Stomach (tissue), 19 donors: ENCODE data around the gene USP46. TPM values are rescaled to one million over a fixed set of nuclear protein-coding genes. Genes with fewer than 3 reads are reported as not detected.

Experiments used
- DNase-seq, 2 donors: peaks; one replicate each; pipeline versions ENCODE4 v3.0.0 to v3.0.0-alpha.2; 2013 to 2019
- H3K27ac ChIP-seq, 5 donors: fragments of 200-600 bp in 4 of 5; sonication (generic) in 4 of 5; one replicate each; pipeline ENCODE4 v1.5.1; 2013 to 2019; ENCODE audit warnings: mild to moderate bottlenecking in 1 of 5, moderate library complexity in 1 of 5
- H3K27me3 ChIP-seq, 3 donors: fragments of 200-600 bp; sonication (generic); one replicate each; pipeline ENCODE4 v1.5.1; 2017 to 2019; ENCODE audit warnings: mixed run types in 1 of 3
- H3K36me3 ChIP-seq, 4 donors: fragments of 200-600 bp; sonication (generic); 1 replicate in 3 of 4; 2 replicates in 1 of 4; pipeline ENCODE4 v1.5.1; 2016 to 2019
- H3K4me1 ChIP-seq, 4 donors: fragments of 200-600 bp; sonication (generic); one replicate each; pipeline ENCODE4 v1.5.1; 2016 to 2019
- H3K4me3 ChIP-seq, 4 donors: fragments of 200-600 bp; sonication (generic) in 3 of 4; one replicate each; pipeline ENCODE4 v1.5.1; 2016 to 2019; ENCODE audit warnings: mild to moderate bottlenecking in 1 of 4
- H3K9me3 ChIP-seq, 4 donors: fragments of 200-600 bp; sonication (generic); one replicate each; pipeline ENCODE4 v1.5.1; 2016 to 2019
- CTCF ChIP-seq, 7 experiments: fragments of 450-650 bp in 4 of 7; fragments of 200-600 bp in 3 of 7; sonication (generic) in 3 of 7; IDR thresholded peaks; one replicate each; pipeline ENCODE4 v1.5.1; 2016 to 2019; ENCODE audit warnings: antibody characterized with exemption in 7 of 7, control low read depth in 2 of 7, mild to moderate bottlenecking in 1 of 7
- EP300 ChIP-seq: sonication (generic); formaldehyde crosslinking; IDR thresholded peaks from one replicate; pipeline ENCODE4 v1.6.1; 2017; ENCODE audit warnings: antibody characterized with exemption
- POLR2A ChIP-seq, 4 donors: fragments of 450-650 bp; IDR thresholded peaks; one replicate each; pipeline ENCODE4 v1.6.1; 2016; ENCODE audit warnings: antibody characterized with exemption in 4 of 4, control low read depth in 2 of 4, mild to moderate bottlenecking in 1 of 4, moderate library complexity in 1 of 4
- POLR2AphosphoS5 ChIP-seq, 3 donors: sonication (generic); formaldehyde crosslinking; IDR thresholded peaks; one replicate each; pipeline ENCODE4 v1.6.1; 2016; ENCODE audit warnings: antibody characterized with exemption in 3 of 3
- WGBS, 5 donors: extraction: QIAGEN DNeasy Blood & Tissue Kit in 3 of 5; methylation state at CpG; one replicate each; pipeline versions ENCODE4 v1.1.5 to v1.1.7; 2013 to 2018; 5-methylcytosine and 5-hydroxymethylcytosine counted together
- intact Hi-C: fragments of 100-400 bp; cut with DNase I; formaldehyde crosslinking; loops from one replicate; pipeline ENCODE4 v1.15.1; 2023; ENCODE audit warnings: low total_unique reads
- long read RNA-seq, 10 donors: transcript quantifications; one replicate each; lab custom pipeline, GENCODE V29; 2026
- polyA plus RNA-seq, 3 donors: library from polyadenylated mRNA; stranded (reverse); fragments of 200-250 nt; gene quantifications; one replicate each; pipeline ENCODE4 v1.2.3, GENCODE V29; 2013
- total RNA-seq, 5 donors: library from RNA; depleted of rRNA; stranded (reverse); fragments of >200 nt; gene quantifications; one replicate each; pipeline versions ENCODE4 v1.1.0 to v1.2.3, GENCODE V29; 2014 to 2016
- donor health status: healthy with polysubstance abuse.
- donor health status: Bipolar disorder and iron deficiency.
- donor health status: healthy.

The USP46 gene, protein sequence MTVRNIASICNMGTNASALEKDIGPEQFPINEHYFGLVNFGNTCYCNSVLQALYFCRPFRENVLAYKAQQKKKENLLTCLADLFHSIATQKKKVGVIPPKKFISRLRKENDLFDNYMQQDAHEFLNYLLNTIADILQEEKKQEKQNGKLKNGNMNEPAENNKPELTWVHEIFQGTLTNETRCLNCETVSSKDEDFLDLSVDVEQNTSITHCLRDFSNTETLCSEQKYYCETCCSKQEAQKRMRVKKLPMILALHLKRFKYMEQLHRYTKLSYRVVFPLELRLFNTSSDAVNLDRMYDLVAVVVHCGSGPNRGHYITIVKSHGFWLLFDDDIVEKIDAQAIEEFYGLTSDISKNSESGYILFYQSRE
- 10 to 100 TPM in 3 of 5 donors, 1 to 10 TPM in 2; 2.7 to 36.5 (median 24.8) TPM for total RNA-seq
- polyA plus RNA-seq: 1 to 10 TPM; 3.2 to 6.4 (median 5.8) TPM
- long read RNA-seq, donor 1: 0 reads
- long read RNA-seq, donor 2, full-length matches to known transcripts: 1 of 1 reads
- long read RNA-seq, donor 2, partial matches to known transcripts: 0 of 1 reads
- long read RNA-seq, donor 2, other reads (novel, unspliced or antisense): 0 of 1 reads
- long read RNA-seq, donor 3, full-length matches to known transcripts: 2 of 2 reads
- long read RNA-seq, donor 3, partial matches to known transcripts: 0 of 2 reads
- long read RNA-seq, donor 3, other reads (novel, unspliced or antisense): 0 of 2 reads
- long read RNA-seq, donor 4, full-length matches to known transcripts: 2 of 2 reads
- long read RNA-seq, donor 4, partial matches to known transcripts: 0 of 2 reads
- long read RNA-seq, donor 4, other reads (novel, unspliced or antisense): 0 of 2 reads
- long read RNA-seq, donor 5, full-length matches to known transcripts: 4 of 4 reads
- long read RNA-seq, donor 5, partial matches to known transcripts: 0 of 4 reads
- long read RNA-seq, donor 5, other reads (novel, unspliced or antisense): 0 of 4 reads
- long read RNA-seq, donor 6: 0 reads
- long read RNA-seq, donor 7, full-length matches to known transcripts: 2 of 2 reads
- long read RNA-seq, donor 7, partial matches to known transcripts: 0 of 2 reads
- long read RNA-seq, donor 7, other reads (novel, unspliced or antisense): 0 of 2 reads
- long read RNA-seq, donor 8, full-length matches to known transcripts: 2 of 2 reads
- long read RNA-seq, donor 8, partial matches to known transcripts: 0 of 2 reads
- long read RNA-seq, donor 8, other reads (novel, unspliced or antisense): 0 of 2 reads
- long read RNA-seq, donor 9: 0 reads
- long read RNA-seq, donor 10: 0 reads

GRCh38 chr4:52659001-52659721 lies at the start of gene USP46:
Gene USP46, minus strand, starts transcription at chr4:52659301. Its CDS starts 151 bp downstream, at chr4:52659150.
- peak within 1 kb of the TSS; percentile 79 to 92 (median 88) for H3K4me3 ChIP-seq
- H3K4me1 ChIP-seq: peaks cover 23 to 50% (median 42%) of the 10 kb centered on the region in 4 donors
- H3K9me3 ChIP-seq: no peaks in the 10 kb centered on the region
- TF ChIP-seq POLR2AphosphoS5 (IDR thresholded peaks at IDR 0.05): peak in 1 of 3 donors; percentile 52
- TF ChIP-seq POLR2A (IDR thresholded peaks at IDR 0.05): no peak
- no peak for TF ChIP-seq CTCF (IDR thresholded peaks at IDR 0.05)
- no peaks in the 10 kb centered on the region for H3K36me3 ChIP-seq
- intact Hi-C loops: no loop called here
- no peaks in the 10 kb centered on the region for H3K27me3 ChIP-seq
- DNase-seq: peak; percentile 81 to 93
- 0 to 1% (median 1%) methylated on average over 36 to 94 of the region's 94 CpGs for WGBS, 5 donors
- H3K27ac ChIP-seq: peak within 1 kb of the TSS; percentile 92 to 99 (median 98)

DNA sequence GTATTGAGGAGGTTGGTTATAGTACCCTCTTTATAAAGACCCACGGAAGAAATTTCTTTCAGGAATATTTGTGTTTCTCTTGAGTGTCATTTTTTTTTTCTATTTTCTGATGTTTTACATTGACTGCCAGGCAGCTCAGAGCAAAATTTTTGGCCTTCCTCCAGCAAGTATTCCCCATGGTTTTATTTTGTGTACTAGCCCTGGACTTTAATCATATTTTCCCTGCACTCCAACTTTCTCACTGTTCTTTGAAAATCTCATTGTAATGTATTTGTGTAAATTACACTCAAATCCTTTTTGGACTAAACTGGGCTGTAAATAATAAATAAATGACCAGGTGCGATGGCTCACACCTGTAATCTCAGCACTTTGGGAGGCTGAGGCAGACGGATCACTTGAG lies 45.6 kb upstream of the USP46 start:
- DNase-seq: no peak
- H3K27me3 ChIP-seq: no peaks in the 10 kb centered on the region
- intact Hi-C loops: no loop called here
- TF ChIP-seq POLR2A (IDR thresholded peaks at IDR 0.05): no peak
- no peak for TF ChIP-seq CTCF (IDR thresholded peaks at IDR 0.05)
- TF ChIP-seq POLR2AphosphoS5 (IDR thresholded peaks at IDR 0.05): no peak
- TF ChIP-seq EP300: no peak
- 73 to 84% (median 76%) methylated on average over 3 of the region's 3 CpGs for WGBS, 5 donors
- no peaks in the 10 kb centered on the region for H3K9me3 ChIP-seq
- no peaks in the 10 kb centered on the region for H3K4me1 ChIP-seq
- H3K4me3 ChIP-seq: no peak overlapping the region
- H3K36me3 ChIP-seq: no peaks in the 10 kb centered on the region
- no peak overlapping the region for H3K27ac ChIP-seq

DNA sequence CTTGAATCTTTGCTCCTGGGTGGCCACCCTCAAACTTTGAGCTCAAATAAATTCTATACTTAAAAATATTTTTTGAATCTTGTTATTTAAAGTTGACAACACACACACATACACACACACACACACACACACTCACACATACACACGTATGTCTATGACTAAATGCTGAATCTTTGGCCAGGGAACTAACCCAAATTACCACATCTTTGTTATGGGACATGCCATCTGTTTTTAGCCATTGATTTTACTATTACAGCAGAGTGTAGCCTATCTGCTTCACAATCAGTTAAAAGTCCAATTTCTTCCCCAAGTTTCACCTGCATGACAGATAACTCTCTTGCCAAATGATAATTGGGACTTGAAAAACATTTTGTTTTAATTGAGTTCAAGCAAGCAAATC lies 45.0 kb upstream of the USP46 start:
- intact Hi-C loops: no loop called here
- Histone ChIP-seq H3K4me1 (no peaks in the 10 kb centered on the region), H3K4me3 (no peak overlapping the region), H3K9me3 (no peaks in the 10 kb centered on the region), H3K36me3 (no peaks in the 10 kb centered on the region), H3K27me3 (no peaks in the 10 kb centered on the region), H3K27ac (no peak overlapping the region)
- DNase-seq: no peak
- no peak for TF ChIP-seq CTCF (IDR thresholded peaks at IDR 0.05)
- no peak for TF ChIP-seq POLR2A (IDR thresholded peaks at IDR 0.05)
- no peak for TF ChIP-seq EP300
- no peak for TF ChIP-seq POLR2AphosphoS5 (IDR thresholded peaks at IDR 0.05)
- whole genome bisulfite sequencing, 5 donors: 47 to 63% (median 49%) methylated on average over 1 of the region's 1 CpG
